RKO (cell line): ENCODE measurements around the gene HDAC2.
"Not testable (repeated sequence)": the region's sequence is repeated elsewhere in the genome, so short reads cannot be mapped to it uniquely, and the experiment has no call there.

ENCODE experiments used
- DNase-seq: peaks from one replicate; pipeline ENCODE4 v3.0.0-alpha.2; 2016; ENCODE audit warnings: low spot score

The HDAC2 gene

GRCh38 chr6:113970805-113971676 lies at the start of gene HDAC2:
Gene HDAC2 (minus strand): TSS chr6:113971148. CDS start chr6:113970908, 240 bp downstream.
- DNase-seq = peak; percentile 84

DNA sequence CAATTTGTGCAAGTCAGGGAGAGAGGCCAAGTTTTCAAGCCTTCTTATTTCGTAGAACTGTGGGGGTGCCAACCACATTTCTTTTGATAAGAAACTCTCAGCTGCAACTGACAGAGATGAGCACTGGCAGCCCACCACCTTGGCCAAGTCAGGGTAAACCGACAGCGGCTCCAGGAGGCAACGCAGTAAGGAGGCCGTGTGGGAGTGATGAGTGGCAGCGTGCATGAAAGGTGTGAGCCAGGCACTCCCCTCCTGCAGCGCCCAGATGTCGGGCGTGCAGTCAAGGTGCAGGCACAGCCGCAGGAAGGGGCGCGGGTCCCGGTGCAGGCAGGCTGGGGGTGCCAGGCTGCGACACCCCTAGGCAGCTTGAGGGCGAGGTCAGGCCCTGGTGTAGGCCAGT lies 49.2 kb upstream of the HDAC2 start:
- DNase-seq = no peak

- peak; percentile 16 for DNase-seq
Observed at GRCh38 chr6:114017146-114017545, 46.2 kb upstream of the HDAC2 start.

GRCh38 chr6:114014106-114014505 lies 43.2 kb upstream of the HDAC2 start:
- DNase-seq = not testable (repeated sequence)

GRCh38 chr6:114011486-114011885 lies 40.5 kb upstream of the HDAC2 start:
- DNase-seq = not testable (repeated sequence)

DNA sequence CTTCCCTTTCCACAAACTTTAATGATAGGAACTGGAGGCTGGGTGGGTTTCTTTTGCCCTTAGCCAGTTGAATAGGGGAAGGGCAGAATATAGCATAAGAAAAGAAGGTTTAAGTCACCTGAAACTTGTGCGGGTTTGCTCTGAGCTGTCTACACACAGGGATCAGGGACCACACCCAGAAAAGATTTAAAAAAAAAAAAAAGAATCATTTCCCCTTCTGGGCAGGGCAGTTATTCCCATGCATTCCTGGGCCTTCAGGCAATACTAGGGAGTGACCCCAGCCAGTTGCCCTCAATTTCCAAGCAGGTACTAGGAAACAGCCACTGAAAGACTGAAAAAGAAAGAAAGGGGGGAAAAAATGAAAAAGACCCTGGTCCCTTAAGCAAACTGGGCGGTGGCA lies 39.6 kb upstream of the HDAC2 start:
- DNase-seq = no peak

DNA sequence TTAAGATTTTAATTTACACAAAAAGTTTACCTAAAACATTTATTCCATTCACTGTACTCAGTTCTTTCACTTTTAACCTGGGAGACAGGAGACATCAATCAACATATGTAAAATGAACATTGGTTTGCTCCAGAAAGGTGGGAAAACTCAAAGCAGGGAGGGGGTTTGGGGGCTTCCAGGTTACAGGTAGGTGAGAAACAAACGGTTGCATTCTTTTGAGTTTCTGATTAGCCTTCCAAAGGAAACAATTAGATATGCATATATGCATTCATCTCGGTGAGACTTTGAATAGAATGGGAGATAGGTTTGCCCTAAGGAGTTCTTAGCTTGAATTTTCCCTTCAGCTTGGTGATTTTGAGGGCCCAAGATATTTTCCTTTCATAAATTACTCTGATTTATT lies 38.2 kb upstream of the HDAC2 start:
- no peak for DNase-seq

DNA sequence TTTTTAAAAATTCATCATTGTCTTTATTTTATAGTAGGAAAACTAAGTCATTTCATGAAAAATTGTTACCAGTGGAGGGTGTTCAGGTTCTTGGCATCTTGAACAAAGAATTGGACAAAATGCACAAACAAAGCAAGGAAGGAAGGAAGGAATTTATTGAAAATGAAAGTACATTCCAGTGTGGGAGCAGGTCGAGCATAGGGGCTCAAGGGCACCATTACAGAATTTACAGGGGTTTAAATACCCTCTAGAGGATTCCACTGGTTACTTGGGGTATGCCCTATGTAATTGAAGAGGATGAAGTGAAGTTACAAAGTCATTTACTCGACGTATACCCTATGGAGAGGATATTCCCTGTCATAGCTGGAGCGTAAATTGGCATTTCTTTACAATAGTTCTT lies 37.4 kb upstream of the HDAC2 start:
- no peak for DNase-seq

DNA sequence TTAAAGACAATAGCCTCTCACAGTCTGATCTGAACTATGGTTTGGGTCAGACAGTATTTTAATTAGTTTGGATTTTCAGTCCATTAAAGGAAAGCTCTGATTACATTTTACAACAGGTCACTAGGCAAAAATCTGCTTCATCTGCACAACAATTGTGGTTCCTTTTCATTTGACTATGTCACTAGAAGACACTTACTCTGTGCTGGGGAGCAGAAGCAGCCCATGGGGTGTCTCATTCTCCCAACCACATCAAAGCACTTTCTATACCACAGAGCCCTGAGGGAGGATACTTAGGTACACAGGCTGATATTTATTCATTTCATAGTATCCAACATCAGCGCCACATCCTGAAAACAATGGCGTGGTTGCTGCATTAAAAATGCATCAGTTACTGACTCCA lies 36.6 kb upstream of the HDAC2 start:
- DNase-seq = no peak

DNA sequence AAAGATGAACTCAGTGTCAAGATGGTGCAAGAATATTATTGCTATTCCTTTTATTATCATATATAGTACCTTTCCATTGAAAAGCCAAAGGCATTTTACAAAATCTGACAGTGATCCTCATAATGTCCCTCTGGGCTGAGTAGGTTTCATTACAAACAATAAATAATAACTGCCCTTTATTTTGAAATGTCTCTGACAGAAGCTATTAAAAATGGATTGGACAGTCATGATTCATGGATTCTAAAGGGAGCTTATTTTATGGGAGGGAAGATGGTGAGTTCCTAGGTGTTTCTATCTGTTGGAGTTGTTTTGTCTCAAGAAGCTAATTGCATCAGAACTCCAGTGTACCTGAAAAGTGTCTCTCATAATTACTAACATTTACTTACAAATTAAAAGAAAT lies 30.4 kb upstream of the HDAC2 start:
- no peak for DNase-seq

- DNase-seq = no peak
Observed at GRCh38 chr6:114000069-114000468, 29.1 kb upstream of the HDAC2 start.

GRCh38 chr6:113999284-113999683 lies 28.3 kb upstream of the HDAC2 start:
- DNase-seq = no peak

DNA sequence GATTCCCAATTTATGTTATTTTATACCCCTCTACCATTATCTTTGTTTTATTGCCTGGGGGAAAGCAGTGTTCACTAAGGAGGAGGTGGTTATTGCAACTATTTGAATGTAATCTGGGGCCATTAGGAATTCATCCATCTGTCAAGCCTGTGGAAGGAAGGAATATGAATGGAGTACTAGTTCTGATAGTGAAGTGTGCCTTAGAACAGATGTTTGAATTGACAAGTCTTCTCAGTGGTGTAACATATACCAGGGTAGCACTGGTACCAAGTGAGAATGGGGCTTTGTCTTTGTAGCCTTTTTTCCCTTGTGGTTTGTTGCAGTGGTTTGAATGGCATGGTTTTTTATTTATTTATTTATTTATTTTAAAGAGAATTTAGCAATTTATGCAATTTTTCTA lies 27.9 kb upstream of the HDAC2 start:
- no peak for DNase-seq

DNA sequence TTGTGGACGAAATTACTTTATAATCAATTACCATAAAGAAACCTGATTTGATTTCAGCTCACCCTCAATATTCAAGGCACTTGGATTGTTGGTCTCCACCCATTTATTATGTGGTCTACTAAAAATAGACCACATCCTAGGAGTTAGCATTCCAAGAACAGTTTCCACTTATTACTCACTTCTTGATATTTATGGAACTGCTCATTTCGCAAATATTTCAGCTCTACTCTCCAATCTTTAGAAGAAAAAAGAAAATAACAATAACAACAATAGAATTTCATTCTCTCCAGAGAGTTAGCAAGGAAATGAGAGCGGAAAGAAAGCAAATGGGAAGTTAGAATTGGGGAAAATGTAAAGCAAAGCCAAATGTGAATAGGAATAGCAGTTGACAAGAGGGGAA lies 26.2 kb upstream of the HDAC2 start:
- peak; percentile 27 for DNase-seq

DNA sequence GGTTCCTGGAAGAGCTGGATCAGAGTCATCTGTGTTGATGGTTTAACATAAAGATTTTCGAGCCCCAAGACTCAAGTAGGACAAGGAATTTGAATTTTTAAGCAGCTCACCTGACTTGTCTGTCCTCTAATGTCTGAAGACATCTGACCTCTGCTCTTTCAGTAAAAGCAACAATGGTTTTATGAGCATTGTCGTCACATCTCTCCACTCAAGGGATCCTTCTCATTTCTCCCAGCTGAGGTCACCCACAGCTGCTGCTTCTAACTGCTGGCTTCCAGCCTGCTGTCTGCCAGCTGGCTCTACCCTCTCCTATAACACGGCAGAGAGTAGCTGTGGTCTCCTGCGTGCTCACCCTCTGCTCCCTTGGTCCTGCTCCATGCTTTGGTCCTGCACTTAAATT lies 24.7 kb upstream of the HDAC2 start:
- peak; percentile 52 for DNase-seq

DNA sequence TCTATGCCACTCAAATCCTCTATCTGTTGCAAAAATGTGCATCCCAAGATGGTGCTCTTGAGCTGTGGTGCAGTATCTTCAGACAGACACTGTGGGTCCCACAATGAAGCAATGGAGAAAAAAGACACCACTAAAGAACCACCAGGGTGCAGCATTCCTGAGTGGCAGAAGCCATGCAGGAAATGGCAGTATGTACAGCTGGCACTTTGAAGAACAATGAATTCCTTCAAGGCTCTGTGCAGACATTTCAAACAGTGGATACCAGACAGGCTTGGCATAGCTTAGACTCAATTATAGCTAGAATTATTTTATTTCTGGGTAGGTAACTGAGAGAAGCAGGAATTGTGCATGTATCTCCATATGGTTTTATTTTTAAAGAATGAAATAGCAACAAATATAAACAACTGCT lies 24.0 kb upstream of the HDAC2 start:
- DNase-seq = peak; percentile 81

DNA sequence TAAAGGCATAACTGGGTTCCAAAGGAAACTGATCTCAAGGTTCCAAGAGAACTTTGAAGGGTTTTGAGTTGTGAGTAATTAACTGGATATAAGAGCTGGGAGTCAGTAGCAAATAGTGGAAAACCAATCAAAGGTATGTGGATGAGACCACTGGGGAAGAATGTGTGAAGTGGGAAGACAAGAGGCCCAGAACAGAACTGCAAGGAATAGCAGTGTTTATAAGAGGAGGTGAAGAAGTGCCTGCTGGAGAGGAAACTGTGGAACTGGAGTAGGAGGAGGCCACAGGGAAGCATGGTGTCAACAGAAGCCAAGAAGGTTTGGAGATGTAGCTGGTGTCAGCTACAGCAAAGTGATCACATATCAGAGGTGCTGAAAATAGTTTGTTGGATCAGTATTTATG lies 18.7 kb upstream of the HDAC2 start:
- DNase-seq = no peak

DNA sequence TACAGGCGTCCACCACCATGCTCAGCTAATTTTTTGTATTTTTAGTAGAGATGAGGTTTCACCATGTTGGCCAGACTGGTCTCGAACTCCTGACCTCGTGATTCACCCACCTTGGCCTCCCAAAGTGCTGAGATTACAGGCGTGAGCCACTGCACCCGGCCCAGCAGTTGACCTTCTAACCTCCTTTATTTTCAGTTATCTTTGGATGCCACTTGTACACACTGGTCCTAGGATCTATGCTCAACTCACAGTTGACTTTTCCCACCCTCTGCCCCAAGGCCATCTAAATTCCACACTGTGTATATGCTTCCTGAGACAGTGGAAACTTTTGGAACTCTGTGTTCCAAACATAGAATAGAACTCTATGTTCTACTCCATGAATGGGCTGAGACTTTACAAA lies 11.7 kb upstream of the HDAC2 start:
- DNase-seq = not testable (repeated sequence)

DNA sequence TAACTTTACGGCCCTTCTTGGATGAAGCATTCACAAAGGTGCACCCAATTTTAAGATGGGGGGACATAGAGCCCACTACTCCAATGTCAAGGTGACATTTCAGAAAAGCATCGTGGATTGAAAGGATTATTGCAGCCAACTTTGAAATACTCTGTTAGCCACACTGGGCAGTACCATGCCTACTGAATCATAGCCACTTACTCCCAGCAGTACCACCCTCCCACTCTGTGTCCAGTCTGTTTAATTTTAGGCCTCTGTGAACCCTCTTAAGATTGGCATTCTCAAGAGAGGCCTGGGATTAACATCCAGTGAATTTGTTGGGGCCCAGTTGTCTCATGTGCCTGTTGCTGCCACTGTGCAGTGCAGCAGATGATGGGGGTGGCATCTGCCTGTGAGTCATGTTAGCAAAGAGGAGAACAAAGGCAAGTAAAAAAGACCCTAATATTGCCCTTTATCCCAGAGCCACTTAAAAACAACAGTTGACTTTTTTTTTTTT lies 11.2 kb upstream of the HDAC2 start:
- DNase-seq = no peak

DNA sequence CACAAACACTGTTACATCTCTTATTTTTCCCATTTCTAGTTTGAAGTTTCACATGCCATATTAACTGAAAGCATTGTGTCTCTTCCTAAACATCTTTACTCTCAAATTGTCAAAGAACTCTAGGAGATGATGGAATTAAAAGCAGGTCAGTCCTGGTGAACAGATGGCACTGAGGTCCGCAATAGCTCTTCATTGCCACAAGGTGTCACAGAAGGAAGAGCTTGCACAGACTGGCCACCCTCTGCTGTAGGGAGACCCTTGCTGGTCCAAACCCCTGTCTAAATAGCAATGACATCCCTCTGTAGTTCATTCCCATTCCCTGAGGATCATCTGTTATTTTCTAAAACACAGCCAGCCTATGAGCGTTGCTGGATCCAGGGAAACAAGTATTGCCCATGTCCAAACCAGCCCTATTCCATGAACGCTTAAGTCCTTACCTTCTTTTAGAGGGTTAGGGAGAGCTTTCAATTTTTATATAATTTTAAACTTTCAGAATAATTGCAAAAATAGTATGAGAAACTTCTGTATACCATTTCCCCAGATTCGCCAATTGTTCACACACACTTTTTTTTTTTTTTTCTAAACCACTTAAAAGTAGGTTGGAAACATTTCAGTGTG lies 10.1 kb upstream of the HDAC2 start:
- DNase-seq = peak; percentile 54

DNA sequence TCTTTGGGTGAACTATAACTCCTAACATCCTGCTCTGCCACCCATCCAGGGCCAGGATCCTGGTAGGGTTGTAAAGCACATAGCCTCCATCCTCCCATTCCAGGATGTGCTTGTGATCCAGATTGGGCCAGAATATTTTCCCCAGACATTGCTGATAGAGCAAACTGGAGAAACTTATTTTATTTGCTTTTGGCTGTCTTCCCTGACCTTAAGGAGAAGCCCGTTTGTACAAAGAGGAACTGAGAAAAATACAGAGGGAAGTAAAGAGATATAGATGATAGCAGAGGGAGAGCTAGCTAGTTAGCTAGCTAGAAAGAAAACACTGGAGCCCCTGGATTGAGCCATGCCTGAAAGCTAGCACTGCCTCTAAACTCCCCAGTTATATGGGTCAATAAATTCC lies 9.0 kb upstream of the HDAC2 start:
- no peak for DNase-seq

DNA sequence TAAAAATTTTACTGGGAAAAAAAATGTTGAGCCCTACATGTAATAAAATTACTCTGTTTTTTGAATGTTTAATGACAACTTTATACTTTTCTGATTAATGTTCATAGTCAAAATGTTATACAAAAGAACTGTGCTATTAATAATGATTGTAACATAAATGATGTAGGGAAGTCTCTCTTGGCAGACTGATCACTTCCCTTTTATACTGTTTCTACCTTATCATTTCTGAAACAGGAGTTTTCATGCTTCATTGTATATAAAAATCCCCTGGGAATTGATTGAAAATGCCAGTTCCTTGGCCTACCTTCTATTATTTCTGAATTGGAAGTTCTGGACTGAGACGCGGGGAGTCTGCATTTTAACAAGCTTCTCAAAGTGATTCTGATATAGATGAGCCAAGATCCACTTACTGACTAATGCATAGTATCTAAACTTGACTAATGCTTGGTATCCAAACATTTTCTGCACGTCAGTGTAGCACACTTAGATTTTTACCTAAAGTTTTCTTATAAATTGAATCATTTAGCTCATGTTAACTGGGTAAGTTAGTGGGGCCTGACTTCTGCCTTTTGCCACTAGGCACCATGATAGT lies 7.2 kb upstream of the HDAC2 start:
- no peak for DNase-seq

- DNase-seq = no peak
Observed at GRCh38 chr6:113976806-113977205, 5.9 kb upstream of the HDAC2 start.
